ENCODE data around the gene RGSL1. TPM values are rescaled to one million over a fixed set of nuclear protein-coding genes. Genes with fewer than 3 reads are reported as not detected.

The RGSL1 gene
- total and polyA plus RNA-seq, 10 donors: not detected

- no peak overlapping the region for H3K4me3 ChIP-seq
- 69 to 84% (median 76%) methylated on average over 7 of the region's 7 CpGs for WGBS, 5 donors
Observed at GRCh38 chr1:182453631-182454030, 3.7 kb downstream of the RGSL1 start.

GRCh38 chr1:182457844-182458243 lies 7.9 kb downstream of the RGSL1 start:
- H3K27ac ChIP-seq: no peak overlapping the region
- peaks cover 0 to 15% (median 0%) of the 10 kb centered on the region in 8 donors for H3K9me3 ChIP-seq
- no peak overlapping the region for H3K4me3 ChIP-seq
- intact Hi-C loops (cut with DNase I; ENCODE audit: low total_unique reads): no loop called here
- H3K27me3 ChIP-seq (replicated peaks in 1 of 7): peaks cover 0 to 6% (median 0%) of the 10 kb centered on the region in 7 donors
- WGBS, 5 donors: 83 to 91% (median 86%) methylated on average over 3 of the region's 3 CpGs
- TF ChIP-seq, protein P1, sequence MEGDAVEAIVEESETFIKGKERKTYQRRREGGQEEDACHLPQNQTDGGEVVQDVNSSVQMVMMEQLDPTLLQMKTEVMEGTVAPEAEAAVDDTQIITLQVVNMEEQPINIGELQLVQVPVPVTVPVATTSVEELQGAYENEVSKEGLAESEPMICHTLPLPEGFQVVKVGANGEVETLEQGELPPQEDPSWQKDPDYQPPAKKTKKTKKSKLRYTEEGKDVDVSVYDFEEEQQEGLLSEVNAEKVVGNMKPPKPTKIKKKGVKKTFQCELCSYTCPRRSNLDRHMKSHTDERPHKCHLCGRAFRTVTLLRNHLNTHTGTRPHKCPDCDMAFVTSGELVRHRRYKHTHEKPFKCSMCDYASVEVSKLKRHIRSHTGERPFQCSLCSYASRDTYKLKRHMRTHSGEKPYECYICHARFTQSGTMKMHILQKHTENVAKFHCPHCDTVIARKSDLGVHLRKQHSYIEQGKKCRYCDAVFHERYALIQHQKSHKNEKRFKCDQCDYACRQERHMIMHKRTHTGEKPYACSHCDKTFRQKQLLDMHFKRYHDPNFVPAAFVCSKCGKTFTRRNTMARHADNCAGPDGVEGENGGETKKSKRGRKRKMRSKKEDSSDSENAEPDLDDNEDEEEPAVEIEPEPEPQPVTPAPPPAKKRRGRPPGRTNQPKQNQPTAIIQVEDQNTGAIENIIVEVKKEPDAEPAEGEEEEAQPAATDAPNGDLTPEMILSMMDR (IDR thresholded peaks at IDR 0.05 in 8 of 11, conservative IDR thresholded peaks at IDR 0.05 in 3 of 11): no peak
- TF ChIP-seq POLR2A (IDR thresholded peaks at IDR 0.05): no peak
- TF ChIP-seq POLR2AphosphoS5 (IDR thresholded peaks at IDR 0.05): no peak
- no peak for DNase-seq
- peaks cover 0 to 4% (median 0%) of the 10 kb centered on the region in 6 donors for H3K4me1 ChIP-seq
- H3K36me3 ChIP-seq: no peaks in the 10 kb centered on the region

More at GRCh38 chr1:182453631-182454030, 3.7 kb downstream of the RGSL1 start:
- Histone ChIP-seq H3K27ac (no peak overlapping the region), H3K36me3 (no peaks in the 10 kb centered on the region), H3K9me3 (no peaks in the 10 kb centered on the region), H3K27me3 (replicated peaks in 1 of 7) (no peaks in the 10 kb centered on the region), H3K4me1 (no peaks in the 10 kb centered on the region)
- TF ChIP-seq, protein P1 (IDR thresholded peaks at IDR 0.05 in 8 of 11, conservative IDR thresholded peaks at IDR 0.05 in 3 of 11): no peak
- no peak for TF ChIP-seq POLR2A (IDR thresholded peaks at IDR 0.05)
- TF ChIP-seq POLR2AphosphoS5 (IDR thresholded peaks at IDR 0.05): no peak
- intact Hi-C loops (cut with DNase I; ENCODE audit: low total_unique reads): no loop called here
- no peak for DNase-seq

DNA sequence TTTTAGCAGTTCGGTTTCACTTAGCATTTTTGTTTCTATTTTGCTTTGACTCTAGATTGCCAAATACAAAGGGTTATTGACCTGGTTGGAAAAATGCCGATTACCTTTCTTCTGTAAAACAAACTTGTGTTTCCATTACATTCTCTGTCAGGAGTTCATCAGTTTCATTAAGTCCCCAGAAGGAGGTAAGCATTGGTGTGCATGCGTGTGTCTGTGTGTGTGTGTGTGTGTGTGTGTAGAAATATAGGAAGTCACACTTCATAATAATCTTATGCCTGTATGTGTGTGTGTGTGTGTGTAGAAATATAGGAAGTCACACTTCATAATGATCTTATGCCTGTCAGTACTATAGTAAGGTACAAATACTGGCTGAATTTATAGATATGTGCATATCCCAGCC lies 10.0 kb downstream of the RGSL1 start:
- no peak for DNase-seq
- 72 to 87% (median 78%) methylated on average over 3 of the region's 3 CpGs for WGBS, 5 donors
- Histone ChIP-seq H3K36me3 (no peaks in the 10 kb centered on the region), H3K9me3 (peaks cover 0 to 15% (median 0%) of the 10 kb centered on the region in 8 donors), H3K27me3 (replicated peaks in 1 of 7) (peaks cover 0 to 6% (median 0%) of the 10 kb centered on the region in 7 donors), H3K4me3 (no peak overlapping the region), H3K4me1 (peaks cover 0 to 4% (median 0%) of the 10 kb centered on the region in 6 donors), H3K27ac (no peak overlapping the region)
- TF ChIP-seq POLR2A (IDR thresholded peaks at IDR 0.05) (no peak), POLR2AphosphoS5 (IDR thresholded peaks at IDR 0.05) (no peak)
- TF ChIP-seq, protein P1 (IDR thresholded peaks at IDR 0.05 in 8 of 11, conservative IDR thresholded peaks at IDR 0.05 in 3 of 11): no peak
- intact Hi-C loops (cut with DNase I; ENCODE audit: low total_unique reads): no loop called here

GRCh38 chr1:182460550-182460951 lies 10.6 kb downstream of the RGSL1 start:
- intact Hi-C loops (cut with DNase I; ENCODE audit: low total_unique reads): no loop called here
- Histone ChIP-seq H3K27ac (no peak overlapping the region), H3K9me3 (peaks cover 0 to 15% (median 0%) of the 10 kb centered on the region in 8 donors), H3K4me1 (peaks cover 0 to 4% (median 0%) of the 10 kb centered on the region in 6 donors), H3K27me3 (replicated peaks in 1 of 7) (peaks cover 0 to 6% (median 0%) of the 10 kb centered on the region in 7 donors), H3K4me3 (no peak overlapping the region), H3K36me3 (no peaks in the 10 kb centered on the region)
- TF ChIP-seq, protein P1 (IDR thresholded peaks at IDR 0.05 in 8 of 11, conservative IDR thresholded peaks at IDR 0.05 in 3 of 11): no peak
- no peak for TF ChIP-seq POLR2A (IDR thresholded peaks at IDR 0.05)
- TF ChIP-seq POLR2AphosphoS5 (IDR thresholded peaks at IDR 0.05): no peak
- DNase-seq: no peak

All from spleen (tissue), 11 donors.